Gastrocnemius medialis (tissue), 4 donors: Measurements from ENCODE around the gene TNRC6A.

Source experiments
- POLR2A ChIP-seq, 2 donors: fragments of 450-650 bp; IDR thresholded peaks; one replicate each; pipeline ENCODE4 v1.6.1; 2017; ENCODE audit warnings: antibody characterized with exemption in 2 of 2, mild to moderate bottlenecking in 2 of 2, moderate library complexity in 2 of 2
- TF ChIP-seq, protein P1 (sequence below), 5 experiments: fragments of 450-650 bp in 3 of 5; fragments of 200-600 bp in 2 of 5; sonication (generic) in 2 of 5; IDR thresholded peaks in 4 of 5; conservative IDR thresholded peaks in 1 of 5; 1 replicate in 4 of 5; 2 replicates in 1 of 5; pipeline ENCODE4 v1.5.1; 2016 to 2019; ENCODE audit warnings: antibody characterized with exemption in 5 of 5, mild to moderate bottlenecking in 3 of 5, moderate library complexity in 3 of 5

DNA sequence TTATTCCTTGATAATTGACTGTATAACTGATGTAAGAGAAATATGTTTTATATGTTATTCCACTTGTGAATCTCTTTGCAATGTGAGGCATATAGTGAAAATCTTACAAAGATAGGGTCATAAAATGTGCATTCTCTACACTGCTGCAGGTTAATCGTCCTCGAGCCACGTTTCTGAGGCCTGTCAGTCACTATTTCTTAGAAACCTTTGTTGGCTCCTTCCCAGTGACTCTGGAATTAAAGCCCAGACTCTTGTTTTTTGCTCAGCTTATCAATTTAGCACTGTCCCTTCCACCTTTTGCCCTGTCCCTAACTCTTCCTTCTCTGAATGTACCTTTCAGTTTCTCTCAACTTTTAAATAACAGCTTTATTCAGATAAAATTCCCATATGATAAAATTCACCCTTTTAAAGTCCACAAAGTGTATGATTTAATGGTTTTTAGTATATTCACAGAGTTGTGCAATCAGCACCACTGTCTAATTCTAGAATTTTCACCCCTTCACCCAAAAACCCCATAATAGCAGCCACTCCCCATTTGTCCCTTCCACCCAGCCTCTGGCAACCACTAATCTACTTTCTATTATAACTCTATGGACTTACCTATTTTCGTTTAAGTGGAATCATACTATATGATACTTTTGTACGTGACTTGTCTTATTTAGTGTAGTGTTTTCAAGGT is 8.6 kb downstream of the TNRC6A start:
- TF ChIP-seq, protein P1, sequence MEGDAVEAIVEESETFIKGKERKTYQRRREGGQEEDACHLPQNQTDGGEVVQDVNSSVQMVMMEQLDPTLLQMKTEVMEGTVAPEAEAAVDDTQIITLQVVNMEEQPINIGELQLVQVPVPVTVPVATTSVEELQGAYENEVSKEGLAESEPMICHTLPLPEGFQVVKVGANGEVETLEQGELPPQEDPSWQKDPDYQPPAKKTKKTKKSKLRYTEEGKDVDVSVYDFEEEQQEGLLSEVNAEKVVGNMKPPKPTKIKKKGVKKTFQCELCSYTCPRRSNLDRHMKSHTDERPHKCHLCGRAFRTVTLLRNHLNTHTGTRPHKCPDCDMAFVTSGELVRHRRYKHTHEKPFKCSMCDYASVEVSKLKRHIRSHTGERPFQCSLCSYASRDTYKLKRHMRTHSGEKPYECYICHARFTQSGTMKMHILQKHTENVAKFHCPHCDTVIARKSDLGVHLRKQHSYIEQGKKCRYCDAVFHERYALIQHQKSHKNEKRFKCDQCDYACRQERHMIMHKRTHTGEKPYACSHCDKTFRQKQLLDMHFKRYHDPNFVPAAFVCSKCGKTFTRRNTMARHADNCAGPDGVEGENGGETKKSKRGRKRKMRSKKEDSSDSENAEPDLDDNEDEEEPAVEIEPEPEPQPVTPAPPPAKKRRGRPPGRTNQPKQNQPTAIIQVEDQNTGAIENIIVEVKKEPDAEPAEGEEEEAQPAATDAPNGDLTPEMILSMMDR (IDR thresholded peaks at IDR 0.05 in 4 of 5, conservative IDR thresholded peaks at IDR 0.05 in 1 of 5): no peak
- TF ChIP-seq POLR2A (IDR thresholded peaks at IDR 0.05): no peak
